Activated CD8-positive, alpha-beta T cell treated with anti-CD3 and anti-CD28 coated beads, Interleukin-2, amount 10 ng/mL, durations not matched to agents 7 days and 5 days (primary cell): ENCODE data around the gene PFKP. TPM values are rescaled to one million over a fixed set of nuclear protein-coding genes. Genes with fewer than 3 reads are reported as not detected.

Experiments
- ATAC-seq: fragments of 150-1000 bp; cut with Tn5 transposase; one replicate; pipeline ENCODE4 v1.10.0; 2021; ENCODE audit warnings: moderate library complexity
- CTCF ChIA-PET: fragments of 350-600 bp; sonication (Branson Sonifier 250); formaldehyde crosslinking; loops from one replicate; lab custom pipeline; 2021; ENCODE audit warnings: antibody characterized with exemption; lab: Charles Lee
- POLR2A ChIA-PET: fragments of 350-600 bp; sonication (Branson Sonifier 250); formaldehyde crosslinking; loops from one replicate; lab custom pipeline; 2021; ENCODE audit warnings: antibody characterized with exemption; lab: Charles Lee
- DNase-seq: peaks from one replicate; pipeline ENCODE4 v3.0.0-alpha.2; 2020
- H3K27ac Mint-ChIP-seq: one replicate; pipeline ENCODE4 v1.8.0; 2021; ENCODE audit warnings: mild to moderate bottlenecking, mixed read lengths
- H3K27me3 Mint-ChIP-seq: one replicate; pipeline ENCODE4 v1.8.0; 2021; ENCODE audit warnings: low read depth, mixed read lengths
- H3K36me3 Mint-ChIP-seq: one replicate; pipeline ENCODE4 v1.8.0; 2021; ENCODE audit warnings: low read depth, mixed read lengths
- H3K4me1 Mint-ChIP-seq: one replicate; pipeline ENCODE4 v1.8.0; 2021; ENCODE audit warnings: low read depth, mixed read lengths
- H3K4me3 Mint-ChIP-seq: one replicate; pipeline ENCODE4 v1.8.0; 2021; ENCODE audit warnings: mild to moderate bottlenecking, mixed read lengths
- H3K9me3 Mint-ChIP-seq: one replicate; pipeline ENCODE4 v1.8.0; 2022; ENCODE audit warnings: mixed read lengths; ENCODE audit not compliant: insufficient read depth
- total RNA-seq, 2 experiments: library from RNA; stranded (reverse); gene quantifications; one replicate each; pipeline ENCODE4 v1.2.3, GENCODE V29; 2021

Gene PFKP
- total RNA-seq, 2 experiments from 2014 or later, result 220 to 233 TPM

- H3K4me3 Mint-ChIP-seq, result no peak overlapping the region
- peaks cover 72% of the 10 kb centered on the region for H3K36me3 Mint-ChIP-seq
- no peaks in the 10 kb centered on the region for H3K27me3 Mint-ChIP-seq
- peaks cover 59% of the 10 kb centered on the region for H3K4me1 Mint-ChIP-seq
- ChIA-PET CTCF (no interaction called here), POLR2A (interaction anchor here (0.9 kb wide), 1 partner anchor 20 kb away, joined by 4 read pairs; no protein-coding TSS in a partner anchor)
- DNase-seq (no peak), ATAC-seq (no peak)
- no peaks in the 10 kb centered on the region for H3K9me3 Mint-ChIP-seq
- H3K27ac Mint-ChIP-seq, result no peak overlapping the region
Observed at GRCh38 chr10:3074985-3075600, 7.7 kb downstream of the PFKP start.

DNA sequence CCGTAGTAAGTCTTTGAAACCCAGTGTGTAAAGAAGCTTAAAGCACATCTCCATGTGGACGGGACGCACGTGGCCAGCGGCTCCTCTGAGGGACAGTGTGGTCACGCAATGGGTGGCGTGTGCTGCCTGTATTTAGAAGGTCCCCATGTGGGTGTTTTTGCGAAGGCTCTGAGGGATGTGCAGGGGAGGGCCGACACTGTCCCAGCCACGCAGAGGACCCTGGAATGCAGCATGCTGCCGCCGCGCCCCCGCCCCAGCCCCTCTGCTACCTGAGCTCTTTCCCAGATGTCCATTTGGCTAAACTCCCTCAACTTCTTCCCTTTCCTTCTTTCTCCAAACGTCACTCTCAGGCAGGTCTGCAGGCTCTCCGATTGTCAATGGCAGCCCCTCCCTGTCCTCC is 8.8 kb downstream of the PFKP start:
- ChIA-PET POLR2A (interaction anchor here (0.7 to 0.9 kb wide), 2 partner anchors 19 to 88 kb away, joined by 3 to 4 read pairs; no protein-coding TSS in a partner anchor), CTCF (no interaction called here)
- peaks cover 63% of the 10 kb centered on the region for H3K36me3 Mint-ChIP-seq
- H3K4me3 Mint-ChIP-seq, result no peak overlapping the region
- no peak overlapping the region for H3K27ac Mint-ChIP-seq
- DNase-seq (no peak), ATAC-seq (no peak)
- H3K27me3 Mint-ChIP-seq, result no peaks in the 10 kb centered on the region
- H3K4me1 Mint-ChIP-seq, result peaks cover 54% of the 10 kb centered on the region
- no peaks in the 10 kb centered on the region for H3K9me3 Mint-ChIP-seq

DNA sequence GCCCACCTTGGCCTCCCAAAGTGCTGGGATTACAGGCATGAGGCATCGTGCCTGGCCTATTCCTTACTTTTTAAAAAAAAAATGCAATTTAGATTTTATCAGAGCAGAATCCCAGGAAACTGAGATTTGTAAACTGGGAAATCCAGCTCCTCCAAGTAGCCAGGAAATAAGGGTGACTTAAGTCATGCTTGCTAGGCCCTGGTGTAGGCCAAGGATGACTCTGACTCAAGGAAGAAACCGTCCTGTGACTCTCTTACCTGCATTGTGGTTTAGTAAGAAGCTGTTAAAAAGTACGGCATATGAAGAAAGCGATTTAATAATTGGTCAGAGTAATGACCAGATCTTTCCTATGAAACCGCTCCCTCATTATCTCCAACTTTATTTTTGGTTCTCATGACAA is 10.2 kb downstream of the PFKP start:
- no peaks in the 10 kb centered on the region for H3K9me3 Mint-ChIP-seq
- peaks cover 53% of the 10 kb centered on the region for H3K36me3 Mint-ChIP-seq
- H3K27me3 Mint-ChIP-seq, result no peaks in the 10 kb centered on the region
- no peak overlapping the region for H3K27ac Mint-ChIP-seq
- ChIA-PET POLR2A (interaction anchor here (0.6 to 1.1 kb wide), 2 partner anchors 9 to 740 kb away, joined by 3 read pairs; no protein-coding TSS in a partner anchor), CTCF (no interaction called here)
- H3K4me1 Mint-ChIP-seq, result peaks cover 40% of the 10 kb centered on the region
- H3K4me3 Mint-ChIP-seq, result no peak overlapping the region
- ATAC-seq (no peak), DNase-seq (no peak)

DNA sequence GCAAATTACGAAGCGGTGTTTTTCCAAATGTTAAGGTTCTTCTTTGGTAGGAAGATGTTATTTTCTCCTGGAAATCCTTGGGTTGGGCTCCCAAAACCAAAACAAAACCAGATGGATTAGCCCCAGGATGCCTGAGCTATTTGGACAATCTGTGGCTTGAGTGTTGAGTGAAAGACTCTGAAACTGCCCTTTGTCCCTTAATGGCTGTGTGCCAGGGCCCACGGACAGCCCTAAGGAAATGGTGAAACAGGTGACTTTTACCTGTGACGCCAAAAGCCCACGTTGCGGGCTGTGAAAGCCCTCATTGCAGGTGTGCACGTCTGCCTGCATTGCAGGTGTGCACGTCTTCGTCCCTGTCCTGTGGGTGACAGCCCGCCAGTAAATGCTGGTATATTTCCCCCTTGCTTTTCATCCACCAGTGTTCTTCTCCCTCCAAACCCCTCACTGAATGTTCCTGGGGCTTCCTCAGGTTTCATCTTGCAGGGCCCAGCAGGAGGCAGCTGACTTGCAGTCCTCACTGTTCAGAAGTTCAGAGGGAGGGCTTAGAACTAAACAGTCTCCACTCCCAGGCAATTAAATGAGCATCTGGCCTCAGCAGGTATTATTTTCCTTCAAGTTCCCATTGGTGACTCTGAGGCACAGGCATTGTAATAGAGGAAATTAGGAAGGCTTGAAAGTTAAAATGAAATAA is 10.7 kb downstream of the PFKP start:
- H3K36me3 Mint-ChIP-seq, result peaks cover 51% of the 10 kb centered on the region
- POLR2A ChIA-PET, result interaction anchor here (0.6 to 1.7 kb wide), 2 partner anchors 9 to 739 kb away, joined by 3 to 5 read pairs; no protein-coding TSS in a partner anchor

DNA sequence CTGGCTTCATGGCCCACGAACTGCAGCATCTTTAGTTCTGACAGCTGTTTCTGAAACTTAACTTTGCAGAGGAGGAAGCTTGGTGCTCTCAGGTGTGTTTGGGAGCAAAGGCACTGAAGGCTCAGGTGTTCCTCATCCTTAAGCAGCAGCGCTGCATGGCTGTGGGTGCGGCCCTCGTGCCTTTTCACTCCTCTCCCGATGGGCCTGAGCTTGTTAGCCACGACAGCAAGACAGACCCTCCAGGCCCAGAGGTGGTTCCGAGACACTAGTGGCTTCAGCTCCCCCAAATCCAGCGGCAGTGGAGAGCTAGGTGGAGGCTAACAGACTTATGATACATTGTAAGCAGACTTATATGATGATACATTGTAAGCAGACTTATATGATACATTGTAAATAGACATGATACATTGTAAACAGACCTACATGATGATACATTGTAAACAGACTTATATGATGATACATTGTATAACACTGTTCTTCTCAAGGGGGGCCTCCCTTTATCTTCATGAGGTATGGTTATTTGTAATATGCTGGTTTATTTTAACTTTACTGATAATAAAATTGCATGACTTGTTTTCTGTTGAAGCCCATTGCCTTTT is 14.1 kb downstream of the PFKP start:
- POLR2A ChIA-PET, result no interaction called here
- CTCF ChIA-PET, result no interaction called here
- no peaks in the 10 kb centered on the region for H3K9me3 Mint-ChIP-seq

More for the DNA sequence above, 10.7 kb downstream of the PFKP start:
- peaks cover 35% of the 10 kb centered on the region for H3K4me1 Mint-ChIP-seq
- no peaks in the 10 kb centered on the region for H3K9me3 Mint-ChIP-seq
- no peaks in the 10 kb centered on the region for H3K27me3 Mint-ChIP-seq
- no peak overlapping the region for H3K4me3 Mint-ChIP-seq
- ATAC-seq (no peak), DNase-seq (no peak)
- H3K27ac Mint-ChIP-seq, result peak overlapping the region; percentile 44
- CTCF ChIA-PET, result no interaction called here

GRCh38 chr10:3082290-3082689 is 14.9 kb downstream of the PFKP start:
- ATAC-seq, result no peak
- no peak for DNase-seq
- peaks cover 47% of the 10 kb centered on the region for H3K36me3 Mint-ChIP-seq
- no peak overlapping the region for H3K4me3 Mint-ChIP-seq
- H3K27me3 Mint-ChIP-seq, result no peaks in the 10 kb centered on the region
- no peak overlapping the region for H3K27ac Mint-ChIP-seq
- H3K9me3 Mint-ChIP-seq, result no peaks in the 10 kb centered on the region
- H3K4me1 Mint-ChIP-seq, result peaks cover 19% of the 10 kb centered on the region
- ChIA-PET POLR2A (no interaction called here), CTCF (no interaction called here)

More for the DNA sequence above, 14.1 kb downstream of the PFKP start:
- Mint-ChIP-seq H3K27ac (no peak overlapping the region), H3K4me1 (peaks cover 17% of the 10 kb centered on the region), H3K4me3 (no peak overlapping the region), H3K27me3 (no peaks in the 10 kb centered on the region), H3K36me3 (peaks cover 44% of the 10 kb centered on the region)
- no peak for ATAC-seq
- no peak for DNase-seq

DNA sequence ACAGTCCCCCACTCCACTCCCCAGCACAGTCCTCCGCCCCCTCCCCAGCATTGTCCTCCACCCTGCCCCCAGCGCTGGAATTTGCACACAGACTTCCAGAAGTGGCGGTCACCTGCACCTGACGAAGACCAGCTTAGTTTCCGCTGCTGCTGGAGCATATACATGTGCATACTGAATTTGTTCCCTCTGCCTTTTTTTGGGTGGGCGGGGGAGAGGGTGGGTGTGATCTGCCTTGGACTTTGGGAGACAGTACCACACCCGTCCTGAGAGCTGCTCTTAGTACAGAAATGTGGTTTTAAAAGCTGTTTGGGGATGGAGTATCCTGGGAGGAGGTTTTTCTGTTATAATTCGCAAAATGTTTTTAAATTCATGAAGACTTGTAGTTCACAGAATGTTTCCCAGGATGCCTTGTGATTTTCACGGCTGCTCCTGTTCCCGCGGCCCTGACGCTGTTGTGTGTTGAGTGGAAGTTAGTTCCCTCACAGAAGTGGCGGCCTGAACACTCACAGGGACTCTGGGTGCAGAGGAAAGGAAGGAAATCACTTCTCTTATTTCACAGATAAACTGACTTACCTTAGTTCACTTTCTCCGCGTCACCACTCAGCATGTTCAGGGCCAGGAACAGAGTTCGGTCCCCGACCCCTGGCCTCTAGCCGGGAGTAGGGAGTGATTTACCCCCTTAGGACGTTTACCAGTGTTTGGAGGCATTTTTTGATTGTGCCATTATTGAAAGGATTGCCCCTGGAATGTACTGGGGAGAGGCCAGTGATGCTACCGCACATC is 18.6 kb downstream of the PFKP start:
- peaks cover 50% of the 10 kb centered on the region for H3K36me3 Mint-ChIP-seq
- no peaks in the 10 kb centered on the region for H3K27me3 Mint-ChIP-seq
- H3K4me1 Mint-ChIP-seq, result peaks cover 32% of the 10 kb centered on the region
- ChIA-PET POLR2A (interaction anchor here (1.7 kb wide), 1 partner anchor 7 kb away, joined by 5 read pairs; no protein-coding TSS in a partner anchor), CTCF (no interaction called here)
- H3K27ac Mint-ChIP-seq, result peak overlapping the region; percentile 20
- H3K4me3 Mint-ChIP-seq, result no peak overlapping the region
- ATAC-seq, result no peak
- no peak for DNase-seq
- H3K9me3 Mint-ChIP-seq, result no peaks in the 10 kb centered on the region

- Mint-ChIP-seq H3K4me3 (no peak overlapping the region), H3K36me3 (peaks cover 65% of the 10 kb centered on the region), H3K27me3 (no peaks in the 10 kb centered on the region), H3K27ac (peak overlapping the region; percentile 6), H3K9me3 (no peaks in the 10 kb centered on the region), H3K4me1 (peaks cover 73% of the 10 kb centered on the region)
- ATAC-seq (no peak), DNase-seq (no peak)
- POLR2A ChIA-PET, result interaction anchor here (1.0 to 1.7 kb wide), 2 partner anchors 19 to 63 kb away, joined by 3 read pairs; no protein-coding TSS in a partner anchor
- CTCF ChIA-PET, result interaction anchor here (1.8 kb wide), 1 partner anchor 22 kb away, joined by 5 read pairs; no protein-coding TSS in a partner anchor
Observed at GRCh38 chr10:3090388-3090787, 23.0 kb downstream of the PFKP start.

GRCh38 chr10:3090914-3091787 is 23.8 kb downstream of the PFKP start:
- Mint-ChIP-seq H3K9me3 (no peaks in the 10 kb centered on the region), H3K4me3 (peak overlapping the region; percentile 40), H3K36me3 (peaks cover 66% of the 10 kb centered on the region), H3K4me1 (peaks cover 79% of the 10 kb centered on the region), H3K27ac (peak overlapping the region; percentile 85), H3K27me3 (no peaks in the 10 kb centered on the region)
- POLR2A ChIA-PET, result interaction anchor here (1.0 to 1.7 kb wide), 2 partner anchors 20 to 62 kb away, joined by 3 read pairs; no protein-coding TSS in a partner anchor
- ATAC-seq, result no peak
- DNase-seq, result peak; percentile 36
- CTCF ChIA-PET, result interaction anchor here (1.7 to 1.8 kb wide), 2 partner anchors 10 to 23 kb away, joined by 4 to 5 read pairs; no protein-coding TSS in a partner anchor

GRCh38 chr10:3091921-3092320 is 24.6 kb downstream of the PFKP start:
- Mint-ChIP-seq H3K4me3 (no peak overlapping the region), H3K27me3 (no peaks in the 10 kb centered on the region), H3K36me3 (peaks cover 59% of the 10 kb centered on the region), H3K27ac (peak overlapping the region; percentile 33), H3K9me3 (no peaks in the 10 kb centered on the region), H3K4me1 (peaks cover 78% of the 10 kb centered on the region)
- ATAC-seq (no peak), DNase-seq (no peak)
- CTCF ChIA-PET, result interaction anchor here (1.7 kb wide), 1 partner anchor 9 kb away, joined by 4 read pairs; no protein-coding TSS in a partner anchor
- POLR2A ChIA-PET, result interaction anchor here (1.7 kb wide), 1 partner anchor 21 kb away, joined by 3 read pairs; no protein-coding TSS in a partner anchor
